ENCODE measurements around the gene LIME1.
A peak's percentile ranks its signal among the peaks of the same experiment; 100 is the strongest.

Gene LIME1

DNA sequence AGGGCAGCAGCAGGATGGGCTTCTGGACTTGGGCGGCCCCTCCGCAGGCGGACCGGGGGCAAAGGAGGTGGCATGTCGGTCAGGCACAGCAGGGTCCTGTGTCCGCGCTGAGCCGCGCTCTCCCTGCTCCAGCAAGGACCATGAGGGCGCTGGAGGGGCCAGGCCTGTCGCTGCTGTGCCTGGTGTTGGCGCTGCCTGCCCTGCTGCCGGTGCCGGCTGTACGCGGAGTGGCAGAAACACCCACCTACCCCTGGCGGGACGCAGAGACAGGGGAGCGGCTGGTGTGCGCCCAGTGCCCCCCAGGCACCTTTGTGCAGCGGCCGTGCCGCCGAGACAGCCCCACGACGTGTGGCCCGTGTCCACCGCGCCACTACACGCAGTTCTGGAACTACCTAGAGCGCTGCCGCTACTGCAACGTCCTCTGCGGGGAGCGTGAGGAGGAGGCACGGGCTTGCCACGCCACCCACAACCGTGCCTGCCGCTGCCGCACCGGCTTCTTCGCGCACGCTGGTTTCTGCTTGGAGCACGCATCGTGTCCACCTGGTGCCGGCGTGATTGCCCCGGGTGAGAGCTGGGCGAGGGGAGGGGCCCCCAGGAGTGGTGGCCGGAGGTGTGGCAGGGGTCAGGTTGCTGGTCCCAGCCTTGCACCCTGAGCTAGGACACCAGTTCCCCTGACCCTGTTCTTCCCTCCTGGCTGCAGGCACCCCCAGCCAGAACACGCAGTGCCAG, 39.7 kb upstream of the LIME1 start, which contains the start of gene TNFRSF6B:
Gene TNFRSF6B, plus strand, starts transcription at position 25 of the 729 bp plus-strand sequence. Its CDS starts 116 bp downstream, at position 141.
- DNase-seq (ENCODE audit: insufficient read length, low spot score), result no peak
- FAIRE-seq, result no peak

DNA sequence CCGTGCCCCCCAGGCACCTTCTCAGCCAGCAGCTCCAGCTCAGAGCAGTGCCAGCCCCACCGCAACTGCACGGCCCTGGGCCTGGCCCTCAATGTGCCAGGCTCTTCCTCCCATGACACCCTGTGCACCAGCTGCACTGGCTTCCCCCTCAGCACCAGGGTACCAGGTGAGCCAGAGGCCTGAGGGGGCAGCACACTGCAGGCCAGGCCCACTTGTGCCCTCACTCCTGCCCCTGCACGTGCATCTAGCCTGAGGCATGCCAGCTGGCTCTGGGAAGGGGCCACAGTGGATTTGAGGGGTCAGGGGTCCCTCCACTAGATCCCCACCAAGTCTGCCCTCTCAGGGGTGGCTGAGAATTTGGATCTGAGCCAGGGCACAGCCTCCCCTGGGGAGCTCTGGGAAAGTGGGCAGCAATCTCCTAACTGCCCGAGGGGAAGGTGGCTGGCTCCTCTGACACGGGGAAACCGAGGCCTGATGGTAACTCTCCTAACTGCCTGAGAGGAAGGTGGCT, 39.1 kb upstream of the LIME1 start:
- FAIRE-seq, result peak; percentile 86
- DNase-seq (ENCODE audit: insufficient read length, low spot score), result no peak

DNA sequence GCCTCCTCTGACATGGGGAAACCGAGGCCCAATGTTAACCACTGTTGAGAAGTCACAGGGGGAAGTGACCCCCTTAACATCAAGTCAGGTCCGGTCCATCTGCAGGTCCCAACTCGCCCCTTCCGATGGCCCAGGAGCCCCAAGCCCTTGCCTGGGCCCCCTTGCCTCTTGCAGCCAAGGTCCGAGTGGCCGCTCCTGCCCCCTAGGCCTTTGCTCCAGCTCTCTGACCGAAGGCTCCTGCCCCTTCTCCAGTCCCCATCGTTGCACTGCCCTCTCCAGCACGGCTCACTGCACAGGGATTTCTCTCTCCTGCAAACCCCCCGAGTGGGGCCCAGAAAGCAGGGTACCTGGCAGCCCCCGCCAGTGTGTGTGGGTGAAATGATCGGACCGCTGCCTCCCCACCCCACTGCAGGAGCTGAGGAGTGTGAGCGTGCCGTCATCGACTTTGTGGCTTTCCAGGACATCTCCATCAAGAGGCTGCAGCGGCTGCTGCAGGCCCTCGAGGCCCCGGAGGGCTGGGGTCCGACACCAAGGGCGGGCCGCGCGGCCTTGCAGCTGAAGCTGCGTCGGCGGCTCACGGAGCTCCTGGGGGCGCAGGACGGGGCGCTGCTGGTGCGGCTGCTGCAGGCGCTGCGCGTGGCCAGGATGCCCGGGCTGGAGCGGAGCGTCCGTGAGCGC, 38.5 kb upstream of the LIME1 start:
- DNase-seq (ENCODE audit: insufficient read length, low spot score), result no peak
- peak; percentile 23 for FAIRE-seq

DNA sequence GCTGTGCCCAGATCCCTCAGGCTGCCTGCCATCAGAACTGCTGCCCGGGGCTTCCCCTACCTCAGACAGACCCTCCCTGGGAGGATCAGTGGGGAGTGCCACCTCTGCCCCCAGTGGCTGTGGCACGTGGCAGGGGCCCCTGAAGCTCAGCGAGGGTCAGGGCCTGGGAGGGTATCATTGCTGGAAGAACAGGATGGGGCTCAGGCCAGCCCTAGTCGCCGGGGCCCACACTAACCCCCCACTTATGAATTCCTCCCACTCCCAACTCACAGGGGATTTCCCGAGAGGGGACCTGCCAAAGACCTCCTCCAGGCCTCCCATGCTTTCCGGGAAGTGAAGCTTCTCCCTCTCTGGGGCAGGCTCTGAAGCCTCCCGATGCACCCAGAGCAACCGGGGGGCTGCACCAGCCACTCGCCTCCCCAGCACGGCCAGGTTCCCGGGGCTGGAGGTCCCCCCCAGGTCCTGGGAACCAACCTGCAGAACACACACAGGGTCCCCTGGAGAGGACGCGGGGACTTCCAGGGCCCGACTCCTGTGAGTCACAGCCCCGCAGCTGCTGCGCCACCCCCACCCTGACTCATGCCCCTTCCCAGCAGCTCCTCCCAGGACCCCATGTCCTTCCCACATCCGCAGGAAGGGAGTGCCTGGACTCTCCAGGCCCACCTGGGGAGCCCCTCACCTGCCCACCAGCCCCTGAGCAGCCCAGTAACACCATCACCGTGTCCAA, 37.6 kb upstream of the LIME1 start:
- DNase-seq (ENCODE audit: insufficient read length, low spot score) (peak; percentile 98), FAIRE-seq (peak; percentile 98)

DNA sequence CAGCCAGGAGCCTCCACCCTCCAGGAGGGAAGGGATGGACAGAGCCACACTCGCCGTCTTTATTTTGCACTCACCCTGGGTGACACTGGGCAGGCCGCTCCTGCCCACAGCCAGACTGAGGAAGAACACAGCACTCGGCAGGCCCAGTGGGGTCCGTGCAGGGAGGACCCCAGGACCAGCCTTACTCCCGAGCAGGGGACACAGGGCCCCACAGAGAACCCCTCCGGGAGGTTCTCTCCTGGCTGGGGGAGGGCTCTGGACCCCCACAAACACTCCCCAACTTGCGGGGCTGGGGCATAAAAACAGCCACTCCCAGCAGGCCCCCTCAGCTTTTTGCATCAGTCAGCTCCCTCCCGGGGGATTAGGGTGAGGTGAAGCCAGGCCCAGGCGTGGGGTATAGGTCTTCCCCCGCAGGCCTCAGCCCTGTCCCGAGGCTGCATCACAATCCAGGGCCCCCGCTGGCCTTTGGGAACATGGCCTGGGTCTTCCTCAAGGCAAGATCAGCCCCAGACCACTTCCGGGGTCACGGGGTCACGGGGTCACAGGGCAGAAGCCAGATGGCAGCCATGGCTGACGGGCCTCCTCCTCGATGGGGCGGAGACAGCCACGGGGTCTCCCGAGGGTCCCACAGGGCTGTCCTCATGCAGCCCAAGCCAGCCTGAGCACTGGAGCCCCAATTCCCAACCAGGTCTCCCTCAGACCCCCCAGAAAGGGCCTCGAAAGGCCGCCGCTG, 36.8 kb upstream of the LIME1 start:
- FAIRE-seq (peak; percentile 54), DNase-seq (ENCODE audit: insufficient read length, low spot score) (no peak)

DNA sequence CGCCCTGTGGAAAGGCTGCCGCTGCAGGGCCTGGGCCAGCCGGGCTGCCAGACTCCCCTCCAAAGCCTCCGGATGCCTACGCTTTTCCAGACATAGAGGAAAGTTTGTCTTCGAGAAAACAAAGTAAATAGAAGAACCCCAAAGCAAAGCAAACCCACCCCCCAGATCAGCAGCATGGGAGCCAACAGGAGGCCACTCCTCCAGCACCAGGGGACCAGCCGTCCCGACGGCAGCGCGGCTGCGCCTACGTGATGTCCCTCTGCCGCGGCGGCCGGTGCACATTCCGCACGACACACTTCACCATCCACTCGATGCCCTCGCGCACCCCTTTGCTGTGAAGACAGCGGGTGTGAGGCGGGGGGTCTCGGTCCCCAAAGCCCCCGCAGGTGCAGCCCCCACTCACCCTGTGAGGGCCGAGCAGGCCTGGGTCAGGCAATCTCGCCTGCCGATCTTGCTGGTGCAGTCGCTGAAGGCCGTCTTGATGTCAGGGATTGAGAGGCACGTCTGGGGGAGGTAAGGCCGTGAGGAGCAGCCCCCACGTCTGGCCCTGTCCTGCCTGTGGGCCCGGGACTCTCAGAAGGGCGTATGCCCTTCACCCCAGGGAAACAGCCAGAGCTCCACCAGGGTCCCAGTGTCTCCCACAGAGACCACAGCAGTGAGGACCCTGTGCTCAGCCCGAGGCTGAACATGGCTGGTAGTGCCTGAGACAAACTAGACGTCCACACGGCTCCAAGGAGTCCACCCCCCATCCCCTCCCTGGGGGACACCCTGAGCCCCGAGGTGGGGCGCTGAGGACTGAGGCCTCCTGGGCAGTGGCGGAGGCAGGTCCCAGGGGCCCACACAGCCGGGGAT, 36.0 kb upstream of the LIME1 start:
- FAIRE-seq, result peak; percentile 69
- DNase-seq (ENCODE audit: insufficient read length, low spot score), result no peak

DNA sequence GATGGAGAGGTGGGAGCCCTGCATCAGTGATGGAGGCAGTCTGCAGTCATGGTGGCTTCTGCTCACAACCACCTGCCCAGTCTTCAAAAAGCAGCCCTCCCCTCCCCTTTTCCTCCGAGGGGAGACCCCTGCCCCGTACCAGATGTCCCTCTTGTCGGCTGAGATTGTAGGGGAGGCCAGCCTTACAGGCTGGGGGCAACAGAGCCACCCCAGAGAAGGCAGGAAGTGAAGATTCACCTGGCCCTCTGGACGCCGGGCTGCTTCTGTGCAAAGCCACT, 35.5 kb upstream of the LIME1 start:
- FAIRE-seq, result no peak

DNA sequence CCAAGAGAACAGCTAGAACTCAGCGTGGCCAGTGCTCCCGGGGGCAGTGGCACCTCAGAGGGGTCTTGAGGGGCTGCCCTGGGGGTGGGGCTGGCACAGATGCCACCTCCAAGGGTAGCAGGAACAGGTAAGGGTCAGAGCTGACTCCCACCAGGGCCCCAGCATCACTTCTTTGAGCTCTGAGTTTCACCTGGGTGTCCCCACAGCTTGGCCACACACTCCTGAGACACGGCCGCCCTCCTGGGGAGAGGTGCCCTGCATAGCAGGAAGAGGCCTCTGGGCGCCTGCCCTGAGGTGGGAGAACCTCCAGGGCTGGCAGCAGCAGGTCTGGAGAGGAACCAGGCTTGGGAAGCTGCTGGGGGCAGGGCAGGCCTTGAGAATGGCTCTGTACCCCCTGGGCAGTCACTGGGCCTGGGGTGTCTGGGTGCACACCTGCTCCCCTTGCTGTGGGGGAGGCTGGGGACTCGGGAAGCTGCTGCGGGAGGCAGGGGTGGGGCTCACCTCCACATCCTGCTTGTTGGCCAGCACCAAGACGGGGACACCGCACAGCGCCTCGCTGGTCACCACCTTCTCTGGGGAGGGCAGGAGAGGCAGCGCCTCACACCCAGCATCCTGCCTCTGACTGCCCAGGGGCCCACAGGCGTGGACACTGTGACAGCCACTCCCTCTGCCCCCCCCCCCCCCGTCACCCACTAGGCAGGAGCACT, 35.0 kb upstream of the LIME1 start:
- FAIRE-seq (peak; percentile 60), DNase-seq (ENCODE audit: insufficient read length, low spot score) (no peak)

More for the DNA sequence above, 35.5 kb upstream of the LIME1 start:
- DNase-seq (ENCODE audit: insufficient read length, low spot score), result no peak

DNA sequence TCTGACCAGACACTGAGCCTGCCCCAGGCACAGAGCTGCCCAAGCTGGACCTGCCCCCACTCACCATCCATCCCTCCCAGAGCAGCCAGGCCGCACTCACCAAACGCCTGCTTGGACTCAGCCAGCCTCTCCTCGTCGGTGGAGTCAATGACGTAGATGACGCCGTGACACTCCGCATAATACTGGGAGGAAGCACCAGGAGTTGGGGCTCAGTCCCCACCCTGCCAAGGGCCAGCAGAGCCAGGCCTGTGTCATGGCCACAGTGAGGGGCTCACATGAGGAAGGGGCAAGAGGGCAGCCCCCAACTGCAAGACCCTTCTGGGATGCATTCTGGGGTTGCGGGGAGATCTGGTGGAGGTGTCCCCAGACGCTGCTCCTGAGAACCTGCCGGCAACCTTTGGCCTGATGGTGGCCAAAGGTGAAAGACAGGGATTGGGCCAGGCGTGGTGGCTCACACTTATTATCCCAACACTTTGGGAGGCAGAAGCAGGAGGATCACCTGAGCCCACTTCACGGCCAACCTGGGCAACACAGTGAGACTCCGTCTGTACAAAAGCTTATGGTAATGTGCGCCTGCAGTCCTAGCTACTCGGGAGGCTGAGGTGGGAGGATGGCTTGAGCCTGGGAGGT, 34.3 kb upstream of the LIME1 start:
- FAIRE-seq (peak; percentile 70), DNase-seq (ENCODE audit: insufficient read length, low spot score) (no peak)

DNA sequence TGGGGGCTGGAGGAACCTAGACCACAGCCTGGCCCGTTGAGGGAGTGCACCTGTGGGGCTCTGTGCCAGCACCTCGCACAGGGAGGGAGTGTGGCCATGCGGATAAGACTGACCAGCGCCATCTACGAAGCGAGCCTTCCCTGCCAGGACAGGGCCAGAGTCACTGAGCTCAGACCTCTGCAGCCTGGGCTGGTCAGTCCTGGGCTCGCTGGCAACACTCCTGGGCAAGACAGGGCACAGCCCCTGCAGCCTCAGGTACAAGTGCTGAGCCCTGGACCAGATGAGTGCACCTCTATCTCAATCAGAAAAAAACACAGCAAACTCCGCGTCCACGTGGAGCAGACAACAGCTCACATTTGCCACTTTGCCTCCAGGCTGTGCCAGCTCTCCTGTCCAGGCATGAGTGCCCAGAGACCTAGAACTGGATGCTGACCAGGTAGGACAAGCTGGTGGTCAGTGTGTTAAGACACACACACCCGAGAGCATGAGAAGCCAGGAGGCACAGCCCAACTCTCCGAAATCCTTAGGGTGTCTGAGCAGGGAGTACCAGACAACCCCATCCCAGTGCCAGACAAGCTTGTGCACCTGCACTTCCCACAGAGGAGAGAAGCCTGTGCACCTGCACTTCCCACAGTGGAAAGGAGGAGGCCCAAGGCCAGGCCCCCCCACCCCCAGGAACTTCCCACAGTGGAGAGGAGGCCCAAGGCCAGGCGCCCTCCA, 33.6 kb upstream of the LIME1 start:
- FAIRE-seq (peak; percentile 68), DNase-seq (ENCODE audit: insufficient read length, low spot score) (no peak)

DNA sequence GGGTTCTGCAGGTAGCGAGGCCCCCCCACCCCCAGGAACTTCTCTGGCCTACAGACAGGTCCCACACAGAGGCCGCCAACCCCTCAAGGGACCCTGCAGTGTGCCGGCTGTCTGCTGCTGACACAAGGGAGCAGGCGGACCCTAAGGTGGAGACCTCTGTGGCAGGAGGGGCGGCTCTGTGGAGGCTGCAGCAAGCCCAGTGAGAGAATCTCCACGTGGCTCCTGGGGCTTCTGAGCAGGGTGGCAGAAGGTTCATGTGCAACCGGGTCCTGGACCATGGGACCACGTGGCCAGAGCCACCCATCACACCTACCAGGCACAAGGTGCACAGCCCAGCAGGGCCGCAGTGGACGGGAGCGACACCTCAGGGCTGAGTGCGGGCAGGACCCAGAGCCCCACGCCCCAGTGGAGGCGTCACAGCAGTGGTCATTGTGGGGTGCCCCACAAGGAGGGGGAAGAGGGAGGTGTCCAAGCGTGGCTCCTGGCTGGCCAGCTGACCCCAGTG, 32.9 kb upstream of the LIME1 start:
- DNase-seq (ENCODE audit: insufficient read length, low spot score), result no peak

DNA sequence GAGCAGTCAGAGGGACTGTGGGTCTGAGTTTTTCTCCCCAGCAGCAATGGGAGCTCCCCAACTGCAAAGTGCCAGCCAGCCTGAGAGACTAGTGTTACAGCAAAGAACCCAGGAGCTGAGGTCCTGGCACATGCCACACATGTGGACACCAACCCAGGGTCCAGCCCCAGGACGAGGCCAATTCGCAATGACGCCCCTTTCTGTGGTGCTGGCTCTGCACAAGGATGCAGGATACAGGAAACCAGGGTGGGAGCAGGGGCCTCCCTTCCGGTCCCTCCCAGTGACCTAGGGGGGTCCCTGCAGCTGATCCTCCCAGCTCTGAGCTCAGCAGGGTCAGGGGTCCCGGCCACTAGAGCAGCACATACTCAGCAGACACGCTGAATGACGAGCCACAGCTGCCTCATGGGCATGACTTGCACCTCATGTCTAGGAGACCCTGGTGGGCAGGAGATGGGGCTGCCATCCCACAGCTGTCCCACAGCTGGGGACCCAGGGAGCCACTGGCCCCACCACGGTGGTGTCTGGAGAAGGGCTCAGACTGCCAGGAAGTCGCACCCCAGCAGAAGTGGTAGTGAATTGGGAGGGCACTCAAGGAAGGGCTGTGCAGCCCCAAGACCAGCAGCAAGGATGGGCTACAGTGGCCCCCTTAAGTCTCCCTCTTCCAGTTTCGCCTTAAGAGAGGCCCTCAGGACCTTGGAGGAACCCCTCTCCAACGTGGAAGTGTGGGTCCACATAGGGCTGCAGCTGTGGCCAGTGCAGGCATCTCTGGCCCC, 32.3 kb upstream of the LIME1 start:
- FAIRE-seq (peak; percentile 46), DNase-seq (ENCODE audit: insufficient read length, low spot score) (no peak)

More for the DNA sequence above, 32.9 kb upstream of the LIME1 start:
- FAIRE-seq, result no peak

DNA sequence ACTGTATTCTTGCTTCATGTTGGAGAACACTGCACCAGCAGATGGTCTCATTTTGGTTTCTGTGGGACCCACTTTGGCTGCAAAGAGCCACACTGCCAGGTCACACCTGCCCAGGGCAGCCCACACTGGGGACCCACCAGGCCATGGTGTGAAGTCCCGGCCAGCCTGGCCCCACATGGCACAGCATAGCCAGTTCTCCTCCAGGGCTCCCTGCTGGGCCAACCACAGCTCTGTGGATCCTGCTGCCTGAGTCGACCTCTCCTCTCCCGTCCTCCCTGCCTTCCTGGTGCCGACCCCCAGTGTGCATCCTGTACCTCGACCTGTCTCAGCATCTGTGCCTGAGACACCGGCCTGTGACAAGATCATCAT, 31.7 kb upstream of the LIME1 start:
- FAIRE-seq, result peak; percentile 67
- no peak for DNase-seq (ENCODE audit: insufficient read length, low spot score)

DNA sequence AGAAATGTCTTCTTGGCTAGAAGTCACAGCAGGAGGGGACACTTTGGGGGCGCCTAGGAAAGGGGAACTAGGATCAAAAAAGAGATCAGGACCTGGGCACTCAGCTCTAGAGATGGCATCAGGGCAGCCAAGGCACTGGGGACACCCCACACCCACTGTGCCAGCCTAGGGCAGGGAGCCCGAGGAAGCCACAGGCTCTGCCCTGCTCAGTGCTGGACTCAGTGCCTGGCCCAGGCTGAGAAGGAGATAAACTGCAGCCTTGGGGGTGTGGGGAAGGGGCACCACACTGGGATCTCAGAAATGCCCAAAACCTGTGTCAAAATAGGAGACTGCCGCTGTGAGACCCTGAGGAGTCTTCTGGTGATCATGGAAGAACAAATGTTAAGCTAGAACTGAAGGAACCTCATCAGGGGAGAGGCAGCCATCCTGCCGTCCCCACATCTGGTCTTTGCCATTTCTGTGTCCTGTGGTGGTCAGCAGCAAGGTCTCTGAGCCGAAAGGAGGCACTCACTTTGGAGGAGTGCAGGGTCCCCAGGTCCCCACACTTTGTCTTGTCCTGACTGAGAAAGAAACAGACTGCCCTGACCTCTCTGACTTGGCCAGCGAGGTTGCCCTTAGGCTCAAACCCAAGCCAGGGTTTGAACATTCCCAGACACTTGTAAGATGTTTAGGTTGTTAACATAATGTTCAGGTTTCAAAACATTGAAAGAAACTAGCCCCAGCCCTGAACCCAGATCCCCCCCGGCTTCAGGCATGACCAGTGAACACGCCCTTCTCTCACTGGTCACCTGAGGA, 31.0 kb upstream of the LIME1 start:
- FAIRE-seq (no peak), DNase-seq (ENCODE audit: insufficient read length, low spot score) (no peak)

DNA sequence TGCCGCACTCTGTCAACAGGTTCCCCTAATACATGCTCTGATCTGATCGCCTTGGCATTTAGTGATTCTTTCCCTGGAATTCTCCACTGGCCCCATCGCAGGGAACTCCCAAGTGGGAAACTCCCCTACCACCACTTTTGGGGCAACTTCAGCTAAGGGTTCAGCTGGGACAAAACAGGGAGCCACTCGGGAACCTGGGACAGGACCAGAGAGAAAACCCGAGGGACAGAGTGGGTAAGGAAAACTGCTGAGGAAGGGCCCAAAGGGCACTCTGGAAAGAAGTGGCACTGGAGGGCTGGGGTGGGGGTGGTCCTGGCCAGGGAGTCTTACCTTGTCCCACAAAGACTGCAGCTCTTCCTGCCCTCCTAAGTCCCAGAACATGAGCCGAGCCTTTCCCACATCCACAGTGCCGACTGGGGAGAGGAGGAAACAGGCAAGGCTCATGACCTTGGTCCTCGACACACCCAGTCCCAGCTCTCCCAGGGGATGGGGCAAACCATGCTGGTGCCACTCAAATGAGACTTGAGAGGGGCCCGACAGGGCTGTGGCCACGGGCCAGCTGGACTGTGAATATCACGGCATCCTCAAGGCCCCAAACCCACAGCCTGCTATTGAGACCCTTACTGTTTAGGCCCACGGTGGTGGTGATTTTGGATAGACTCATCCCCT, 30.3 kb upstream of the LIME1 start:
- DNase-seq (ENCODE audit: insufficient read length, low spot score) (no peak), FAIRE-seq (peak; percentile 49)
